NCI-H1436 treated with DMSO at 0.1 percent for 48 hours (cell line): ENCODE results near the gene MLST8.

Experiments
- DNase-seq: peaks from one replicate; lab custom pipeline; 2025; lab: John Stamatoyannopoulos, UW

Gene MLST8

DNA sequence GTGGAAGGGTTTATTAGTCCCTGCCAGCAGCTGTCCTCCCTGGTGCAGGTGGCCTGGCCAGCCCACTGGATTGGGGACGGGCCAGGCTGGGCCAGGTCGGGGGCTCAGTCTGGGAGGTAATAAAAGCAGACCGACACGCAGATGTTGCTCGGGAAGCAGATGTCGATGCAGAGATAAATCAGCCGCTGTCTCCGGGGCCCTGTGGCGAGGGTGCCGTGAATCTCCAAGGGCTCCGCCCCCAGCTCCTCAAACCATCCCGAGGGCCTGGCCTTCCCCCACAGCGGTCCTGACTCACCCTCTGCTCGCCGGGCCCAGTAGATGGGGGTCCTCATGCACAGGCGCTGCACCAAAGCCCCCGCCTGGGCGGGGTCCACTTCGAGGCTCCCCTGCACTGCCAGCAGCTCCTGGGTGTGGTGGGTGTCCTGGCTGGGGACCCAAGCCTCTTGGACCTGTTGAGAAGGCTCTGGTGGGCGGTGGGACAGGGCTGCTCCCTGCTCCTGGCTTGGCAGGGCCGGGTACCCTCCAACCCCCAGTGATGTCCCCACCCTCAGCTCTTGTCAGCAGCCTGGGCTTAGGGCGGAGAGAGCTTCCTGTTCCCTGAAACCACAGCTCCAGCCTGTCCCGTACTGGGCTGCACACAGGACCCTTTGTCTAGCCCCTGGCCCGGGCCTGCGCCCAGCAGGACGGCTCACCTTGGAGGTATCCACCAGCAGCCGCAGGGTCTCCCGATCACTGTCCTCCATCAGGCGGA, 4.2 kb downstream of the MLST8 start:
- DNase-seq, result no peak

DNA sequence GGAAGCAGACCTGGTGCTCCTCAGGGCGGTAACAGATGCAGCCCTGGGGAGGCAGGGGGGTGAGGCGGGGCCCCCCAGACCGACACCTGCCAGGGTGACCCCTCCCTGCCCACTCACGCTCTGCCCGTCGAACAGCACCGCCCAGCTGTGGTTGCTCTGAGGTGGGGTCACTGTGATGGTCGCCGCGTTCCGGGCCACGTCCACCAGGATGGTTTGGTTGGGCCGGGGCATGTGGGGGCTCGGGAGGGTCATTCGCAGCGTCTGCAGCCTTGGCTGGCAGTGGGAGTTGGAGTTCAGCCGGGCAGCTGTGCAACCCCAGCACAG, 4.7 kb downstream of the MLST8 start:
- no peak for DNase-seq

DNA sequence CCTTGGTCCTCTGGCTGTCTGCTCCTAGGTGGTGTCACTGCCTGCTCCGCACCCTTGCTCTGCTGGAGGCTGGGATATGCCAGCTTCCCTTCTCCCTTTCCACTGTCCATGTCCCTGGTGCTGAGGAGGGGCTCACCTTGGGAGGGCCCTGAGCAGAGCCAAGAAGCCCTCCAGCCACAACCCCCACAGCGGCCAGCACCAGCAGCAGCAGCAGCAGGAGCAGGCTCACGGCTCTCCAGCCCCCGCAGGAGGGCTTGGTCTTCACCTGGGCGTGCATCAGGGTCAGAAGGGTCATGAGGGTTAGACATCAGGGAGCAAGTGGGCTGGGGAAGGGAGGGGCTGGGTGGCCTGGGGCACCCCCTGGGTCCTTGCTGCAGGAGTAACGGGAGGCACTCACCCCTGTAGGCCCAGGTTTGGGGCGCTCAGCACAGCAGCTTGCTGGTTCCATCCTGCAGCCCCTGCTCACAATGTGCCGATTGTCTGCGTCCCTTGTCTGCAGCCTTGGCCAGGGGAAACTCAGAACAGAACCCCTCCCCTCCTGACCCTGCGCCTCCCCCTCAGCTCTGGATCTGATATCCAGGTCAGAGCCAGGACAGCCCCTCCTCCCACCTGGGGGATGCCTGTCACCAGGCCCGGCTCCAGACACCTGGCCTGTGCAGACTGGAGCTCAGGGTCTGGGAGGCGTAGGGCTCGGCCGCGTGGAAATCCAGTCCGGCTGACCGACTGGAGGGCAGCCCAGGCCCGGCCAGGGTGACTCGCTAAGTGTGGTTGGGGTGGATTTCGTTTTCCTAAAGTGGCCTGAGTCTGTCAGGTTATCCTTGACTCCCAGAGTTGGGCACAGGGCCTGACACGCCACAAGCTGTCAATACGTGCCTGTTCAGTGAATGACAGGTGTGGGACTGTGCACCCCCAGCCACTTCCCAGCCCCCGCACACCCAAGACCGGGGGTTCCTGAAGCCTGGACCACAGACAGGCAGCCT, 5.4 kb downstream of the MLST8 start, which contains the start of gene BRICD5:
Gene BRICD5, minus strand, starts transcription at position 478 of the 980 bp plus-strand sequence. Its CDS starts 30 bp downstream, at position 448.
- DNase-seq, result no peak

DNA sequence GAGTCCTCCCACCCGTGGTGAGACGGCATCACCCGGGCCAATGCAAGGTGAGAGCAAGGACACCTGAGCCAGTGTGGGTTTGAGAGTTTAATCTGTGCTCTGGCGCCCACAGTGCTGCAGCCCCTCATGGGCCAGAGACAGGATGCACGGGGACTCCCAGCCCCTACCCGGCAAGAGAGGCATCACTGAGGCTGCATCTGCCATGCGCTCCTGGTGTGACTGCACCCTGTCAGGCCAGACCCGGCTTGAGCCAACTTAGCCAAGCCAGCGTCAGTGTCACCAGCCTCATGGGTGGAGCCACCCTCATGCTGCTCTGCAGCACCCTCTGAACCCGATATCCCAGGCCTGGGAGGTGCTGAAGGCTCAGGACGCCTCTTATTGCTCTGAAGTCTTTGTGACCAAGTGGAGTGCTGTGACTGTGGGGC, 6.7 kb downstream of the MLST8 start:
- no peak for DNase-seq

DNA sequence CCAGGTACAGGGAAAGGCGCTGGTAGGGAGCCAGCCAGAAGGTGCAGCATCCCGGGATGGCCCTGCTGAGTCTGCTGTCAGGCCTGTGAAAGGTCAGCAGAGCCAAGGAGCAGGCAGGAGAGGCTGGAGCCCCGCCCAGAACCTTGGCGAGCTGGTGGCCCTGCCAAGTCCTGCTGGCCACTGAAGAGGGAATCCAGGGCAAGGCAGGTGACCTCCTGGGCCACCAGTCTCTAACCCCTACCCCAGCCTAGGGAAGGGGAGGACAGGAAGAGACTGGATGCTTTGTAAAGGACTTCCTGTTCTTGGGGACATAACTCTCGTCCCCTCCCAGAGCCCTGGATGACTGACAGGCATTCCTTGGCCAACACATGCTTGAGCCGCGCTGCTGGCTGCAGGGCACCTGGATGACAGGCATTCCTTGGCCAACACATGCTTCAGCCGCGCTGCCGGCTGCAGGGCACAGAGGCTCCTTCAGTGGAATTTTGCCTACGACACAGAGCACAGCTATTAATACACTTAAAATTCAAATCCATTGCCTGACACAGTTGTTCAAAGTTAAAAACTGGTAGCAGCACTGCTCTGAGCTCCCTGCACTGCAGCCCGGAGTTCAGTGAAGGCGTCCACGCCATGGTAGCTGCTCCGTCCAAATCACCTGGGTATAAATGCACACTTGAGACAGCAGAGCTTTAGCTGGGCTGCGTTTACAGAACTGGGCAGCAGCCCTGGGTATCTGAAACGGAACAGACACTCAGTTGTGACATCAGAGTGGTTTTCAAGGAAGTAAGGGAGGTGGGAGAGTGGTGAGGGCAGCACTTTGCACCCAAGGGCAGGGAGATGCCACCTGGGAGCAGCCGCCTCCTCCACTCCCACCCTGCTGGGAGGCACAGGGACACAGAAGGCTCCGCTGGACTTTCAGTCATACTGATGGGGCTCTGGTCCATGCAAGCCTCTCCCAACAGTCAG, 7.4 kb downstream of the MLST8 start:
- DNase-seq, result no peak

DNA sequence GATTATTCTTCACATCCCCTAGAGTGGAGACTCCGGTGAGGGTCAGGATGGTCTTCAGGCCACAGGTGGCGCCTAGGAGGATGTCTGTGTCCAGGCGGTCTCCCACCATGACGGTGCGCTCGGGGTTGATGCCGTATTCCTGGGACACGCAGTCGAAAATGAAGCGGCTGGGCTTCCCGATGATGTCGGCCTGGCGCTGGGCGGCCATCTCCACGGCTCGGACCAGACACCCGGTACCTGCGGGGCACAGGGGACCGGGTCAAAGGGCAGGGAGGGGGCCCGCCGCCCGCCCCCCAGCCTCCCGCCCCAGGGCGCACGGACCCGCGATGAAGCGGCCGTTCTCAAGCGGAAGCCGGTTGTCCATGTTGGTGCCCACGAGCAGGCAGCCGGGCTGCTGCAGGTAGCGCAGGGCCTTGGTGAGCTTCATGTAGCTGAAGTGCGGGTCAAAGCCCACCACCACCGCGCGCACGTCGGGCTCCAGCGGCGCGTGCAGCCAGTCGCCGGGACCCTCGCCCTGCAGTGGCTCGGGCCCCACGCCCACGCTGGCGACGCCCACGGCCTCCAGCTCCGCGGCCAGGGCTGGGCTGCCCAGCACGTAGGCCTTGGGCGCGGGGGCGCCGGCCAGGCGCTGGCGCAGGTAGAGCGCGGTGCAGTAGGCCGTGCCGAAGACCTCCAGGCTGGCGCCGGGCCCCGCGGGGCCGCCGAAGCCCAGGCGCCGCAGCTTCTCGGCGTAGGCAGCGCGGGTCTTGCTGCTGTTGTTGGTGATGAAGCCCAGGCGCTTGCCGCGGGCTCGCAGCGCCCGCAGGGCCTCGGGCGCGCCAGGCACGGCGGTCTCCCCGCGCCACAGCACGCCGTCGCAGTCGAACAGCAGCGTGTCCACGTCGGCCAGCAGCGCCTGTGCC, 8.8 kb downstream of the MLST8 start:
- no peak for DNase-seq

DNA sequence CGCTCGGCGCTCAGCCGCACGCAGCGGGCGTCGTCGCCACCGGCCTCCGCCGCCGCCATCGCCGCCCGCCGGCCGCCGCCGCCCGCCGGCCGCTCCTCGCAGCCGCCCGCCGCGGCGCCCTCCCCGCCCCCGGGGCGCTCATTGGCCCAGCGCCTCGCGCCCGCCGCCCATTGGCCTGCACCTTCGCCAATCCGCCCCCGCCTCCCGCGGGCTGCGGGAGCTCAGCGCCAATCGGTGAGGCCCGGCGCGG, 9.4 kb downstream of the MLST8 start, which contains the start of gene PGP:
Gene PGP, minus strand, starts transcription at position 122 of the 250 bp plus-strand sequence. Its CDS starts 63 bp downstream, at position 59.
- no peak for DNase-seq

DNA sequence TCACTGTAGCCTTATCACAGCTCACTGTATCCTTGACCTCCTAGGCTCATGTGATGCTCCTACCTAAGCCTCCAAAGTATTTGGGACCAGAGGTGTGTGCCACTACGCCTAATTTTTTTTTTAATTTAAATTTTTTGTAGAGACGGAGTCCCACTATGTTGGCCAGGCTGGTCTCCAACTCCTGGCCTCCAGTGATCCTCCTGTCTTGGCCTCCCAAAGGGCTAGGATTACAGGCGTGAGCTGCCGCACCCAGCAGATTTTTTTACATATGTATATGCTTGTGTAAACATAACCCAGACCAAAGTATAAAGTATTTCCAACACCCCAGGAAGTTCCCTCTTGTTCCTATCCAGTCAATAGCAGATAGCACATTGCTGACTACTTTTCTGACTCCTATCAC, 11.1 kb downstream of the MLST8 start:
- no peak for DNase-seq

DNA sequence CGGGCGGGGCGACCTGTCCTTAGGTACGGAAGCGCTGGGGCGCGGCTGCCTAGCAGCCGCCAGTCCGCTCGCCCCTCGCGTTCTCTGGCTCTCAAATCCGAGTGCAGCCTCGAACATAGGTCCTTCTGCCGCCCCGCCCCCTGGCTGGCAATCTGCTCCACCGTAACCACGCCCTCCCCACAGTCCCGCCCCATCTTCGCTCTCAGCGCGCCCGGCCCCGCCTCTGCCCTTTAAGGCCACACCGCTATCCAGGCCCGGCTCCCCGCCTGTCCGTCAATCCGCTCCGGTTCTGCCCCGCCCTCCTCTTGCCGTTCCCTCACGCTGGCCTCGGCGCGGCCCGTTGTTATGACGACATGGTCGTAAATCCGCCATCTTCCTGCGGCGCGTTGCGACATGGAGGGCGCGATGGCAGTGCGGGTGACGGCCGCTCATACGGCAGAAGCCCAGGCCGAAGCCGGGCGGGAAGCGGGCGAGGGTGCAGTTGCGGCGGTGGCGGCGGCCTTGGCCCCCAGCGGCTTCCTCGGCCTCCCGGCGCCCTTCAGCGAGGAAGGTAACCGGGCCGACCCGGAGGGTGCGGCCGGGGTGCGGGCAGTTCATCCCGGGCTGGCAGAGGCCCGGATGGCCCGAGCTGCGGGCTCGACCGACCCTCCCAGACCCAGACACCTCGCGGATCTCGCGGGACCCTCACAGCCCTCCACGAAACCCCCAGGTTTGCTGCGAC, 18.1 kb downstream of the MLST8 start, which contains the start of gene E4F1:
Gene E4F1, plus strand, starts transcription at position 371 of the 721 bp plus-strand sequence. Its CDS starts 23 bp downstream, at position 394.
- peak; percentile 91 for DNase-seq

DNA sequence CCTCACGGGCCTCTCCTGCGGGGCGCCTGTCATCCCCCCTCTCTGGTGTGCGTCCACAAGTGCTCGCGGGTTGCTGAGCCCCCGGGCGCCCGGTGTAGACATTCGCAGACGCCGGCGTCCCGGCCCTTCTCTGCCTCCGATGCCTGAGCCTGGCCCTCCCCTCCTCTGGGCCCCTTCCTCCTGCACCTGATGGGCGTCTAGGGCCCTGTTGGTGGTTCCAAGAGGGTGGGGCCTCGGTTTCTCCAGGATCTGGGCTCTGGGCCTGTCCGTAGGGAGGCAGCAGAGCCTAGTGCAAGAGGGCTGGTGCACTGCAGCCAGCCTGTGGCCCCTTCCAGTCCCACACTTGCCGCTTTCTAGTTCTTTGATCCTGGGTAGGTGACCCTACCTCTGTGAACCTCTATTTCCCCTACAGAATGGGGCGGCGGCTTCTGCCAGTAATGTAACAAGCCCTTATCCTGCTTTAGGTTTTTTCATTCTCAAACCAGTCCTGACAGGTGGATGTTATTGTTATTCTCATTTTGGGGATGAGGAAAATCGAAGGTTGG, 18.8 kb downstream of the MLST8 start:
- no peak for DNase-seq

DNA sequence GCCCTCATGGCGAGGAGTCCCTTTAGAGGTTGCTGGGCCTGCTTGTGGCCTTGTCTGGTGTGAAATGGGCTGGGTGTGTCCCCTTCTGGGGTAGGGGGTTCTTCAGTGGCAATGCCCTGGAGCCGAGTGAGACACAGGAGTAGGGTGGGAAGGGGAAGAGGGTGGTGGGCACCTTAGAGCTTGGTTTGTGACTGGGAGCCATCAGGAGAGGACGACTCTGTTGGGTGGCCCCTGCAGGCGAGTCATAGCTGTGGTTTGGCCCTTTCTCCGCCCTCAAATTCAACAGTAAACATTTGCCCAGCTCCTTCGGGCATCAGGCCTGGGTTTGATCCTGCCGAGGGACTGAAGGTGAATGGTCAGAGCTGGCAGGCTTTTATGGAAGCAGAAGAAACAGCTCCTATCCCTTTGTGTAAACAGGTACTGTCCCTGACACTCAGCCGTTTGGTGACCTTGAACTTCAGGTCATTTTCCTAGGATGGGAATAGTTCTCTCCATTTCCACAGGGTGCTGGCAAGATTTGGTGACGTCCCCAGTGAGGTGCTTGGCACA, 21.1 kb downstream of the MLST8 start:
- DNase-seq, result no peak

DNA sequence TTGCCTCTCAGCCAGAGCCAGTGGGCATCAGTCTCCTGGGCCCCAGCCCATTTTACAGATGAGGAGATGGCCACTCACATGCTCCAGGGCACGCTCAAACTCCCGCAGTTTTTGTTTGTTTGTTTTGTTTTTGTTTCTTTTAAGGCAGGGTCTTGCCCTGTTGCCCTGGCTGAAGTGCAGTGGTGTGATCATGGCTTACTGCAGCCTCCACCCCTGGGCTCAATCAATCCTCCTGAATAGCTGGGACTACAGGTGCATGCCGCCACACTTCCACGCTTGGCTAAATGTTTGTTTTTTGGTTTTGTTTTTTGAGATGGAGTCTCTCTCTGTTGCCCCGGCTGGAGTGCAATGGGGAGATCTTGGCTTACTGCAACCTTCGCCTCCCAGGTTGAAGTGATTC, 21.7 kb downstream of the MLST8 start:
- DNase-seq, result no peak

DNA sequence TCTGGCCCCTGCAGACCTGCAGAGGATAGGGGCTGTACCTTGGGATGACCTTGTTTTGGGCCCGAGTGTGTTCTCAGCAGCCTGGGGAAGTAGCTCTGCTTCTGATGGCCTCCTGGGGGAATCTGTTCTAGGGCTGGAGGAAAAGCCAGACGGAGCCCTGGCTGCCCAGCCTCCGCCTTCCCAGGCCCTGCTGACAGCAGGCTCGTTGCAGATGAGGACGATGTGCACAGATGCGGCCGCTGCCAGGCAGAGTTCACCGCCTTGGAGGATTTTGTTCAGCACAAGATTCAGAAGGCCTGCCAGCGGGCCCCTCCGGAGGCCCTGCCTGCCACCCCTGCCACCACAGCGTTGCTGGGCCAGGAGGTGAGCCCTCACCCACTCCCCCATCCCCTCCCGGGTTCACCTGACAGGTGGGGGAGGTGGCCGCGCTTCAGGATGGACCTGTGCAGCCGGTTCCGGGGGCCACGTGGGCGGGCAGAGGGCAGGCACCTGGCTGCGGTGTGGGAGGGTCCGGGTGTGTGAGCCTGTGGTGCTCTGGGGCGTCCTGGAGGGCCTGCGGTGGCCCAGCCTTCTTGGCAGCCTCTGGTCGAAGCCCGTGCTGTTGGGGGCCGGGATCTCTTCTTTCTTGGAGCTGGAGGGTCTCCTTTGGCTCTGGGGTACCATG, 23.0 kb downstream of the MLST8 start:
- no peak for DNase-seq

DNA sequence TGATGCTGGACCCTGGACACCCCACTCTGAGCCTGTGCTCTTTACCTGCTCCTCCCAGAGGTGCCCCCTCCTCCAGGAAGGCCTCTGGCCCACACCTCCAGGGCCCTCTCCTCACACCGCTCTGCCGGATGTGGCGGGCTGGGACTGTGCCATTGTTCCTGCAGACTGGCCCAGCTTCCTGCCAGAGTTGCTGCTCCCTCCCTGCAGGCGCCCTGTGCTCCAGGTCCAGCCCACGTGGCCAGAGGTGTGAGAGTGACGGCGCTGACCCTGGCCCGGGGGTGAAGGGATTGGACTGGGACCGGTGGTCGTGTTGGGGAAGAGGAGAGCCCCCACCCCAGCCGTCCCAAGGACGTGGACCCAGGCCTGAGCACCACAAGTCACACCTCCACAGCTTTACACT, 23.8 kb downstream of the MLST8 start:
- DNase-seq, result no peak

DNA sequence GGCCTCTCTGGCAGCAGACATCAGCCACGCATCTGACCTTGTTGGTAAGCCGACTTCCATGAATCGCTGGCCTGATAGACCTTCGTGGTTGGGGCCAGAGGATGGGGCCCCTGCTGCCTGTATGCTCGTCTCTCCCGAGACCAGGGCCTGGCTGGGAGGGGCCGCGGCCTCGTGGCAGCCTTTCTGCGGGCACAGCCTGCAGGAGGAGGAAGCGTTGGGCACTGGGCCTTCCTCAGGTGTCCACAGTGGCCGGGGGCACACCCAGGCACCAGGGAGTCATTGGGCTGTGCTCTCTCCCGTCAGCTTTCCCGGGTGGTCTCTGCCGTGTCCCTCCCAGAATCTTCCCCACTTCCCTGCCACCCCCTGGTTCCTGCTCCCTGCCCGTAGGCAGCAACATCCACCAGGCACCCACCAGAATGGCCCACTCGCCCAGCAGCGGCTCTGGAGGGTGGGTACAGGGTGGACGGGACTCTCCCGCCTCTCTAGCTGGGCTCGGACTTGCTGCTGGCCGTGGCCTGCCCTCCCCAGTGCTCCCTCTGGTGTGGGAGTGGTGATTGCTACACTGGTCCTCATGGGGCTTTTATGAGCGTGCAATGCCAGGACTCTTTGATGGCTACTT, 24.5 kb downstream of the MLST8 start:
- no peak for DNase-seq

DNA sequence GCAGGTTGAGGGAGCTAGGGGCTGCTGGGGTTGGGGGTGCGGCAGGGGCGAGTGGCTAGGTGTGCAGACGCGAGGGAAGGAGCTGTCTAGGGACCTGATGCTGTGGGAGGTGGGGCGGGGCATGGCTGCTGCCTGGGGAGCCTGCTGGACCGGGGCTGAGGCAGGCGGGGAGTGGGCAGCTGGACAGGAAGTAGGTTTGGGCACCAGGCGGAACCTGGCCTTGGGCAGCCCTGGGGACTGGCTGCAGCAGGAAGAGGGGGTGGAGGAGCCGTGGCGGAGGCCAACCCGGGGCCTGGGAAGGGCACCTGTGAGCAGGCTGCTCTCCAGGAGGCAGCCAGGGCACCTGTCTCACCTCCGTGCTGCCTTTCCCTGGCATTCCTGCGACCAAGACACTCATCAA, 25.1 kb downstream of the MLST8 start:
- DNase-seq, result no peak

DNA sequence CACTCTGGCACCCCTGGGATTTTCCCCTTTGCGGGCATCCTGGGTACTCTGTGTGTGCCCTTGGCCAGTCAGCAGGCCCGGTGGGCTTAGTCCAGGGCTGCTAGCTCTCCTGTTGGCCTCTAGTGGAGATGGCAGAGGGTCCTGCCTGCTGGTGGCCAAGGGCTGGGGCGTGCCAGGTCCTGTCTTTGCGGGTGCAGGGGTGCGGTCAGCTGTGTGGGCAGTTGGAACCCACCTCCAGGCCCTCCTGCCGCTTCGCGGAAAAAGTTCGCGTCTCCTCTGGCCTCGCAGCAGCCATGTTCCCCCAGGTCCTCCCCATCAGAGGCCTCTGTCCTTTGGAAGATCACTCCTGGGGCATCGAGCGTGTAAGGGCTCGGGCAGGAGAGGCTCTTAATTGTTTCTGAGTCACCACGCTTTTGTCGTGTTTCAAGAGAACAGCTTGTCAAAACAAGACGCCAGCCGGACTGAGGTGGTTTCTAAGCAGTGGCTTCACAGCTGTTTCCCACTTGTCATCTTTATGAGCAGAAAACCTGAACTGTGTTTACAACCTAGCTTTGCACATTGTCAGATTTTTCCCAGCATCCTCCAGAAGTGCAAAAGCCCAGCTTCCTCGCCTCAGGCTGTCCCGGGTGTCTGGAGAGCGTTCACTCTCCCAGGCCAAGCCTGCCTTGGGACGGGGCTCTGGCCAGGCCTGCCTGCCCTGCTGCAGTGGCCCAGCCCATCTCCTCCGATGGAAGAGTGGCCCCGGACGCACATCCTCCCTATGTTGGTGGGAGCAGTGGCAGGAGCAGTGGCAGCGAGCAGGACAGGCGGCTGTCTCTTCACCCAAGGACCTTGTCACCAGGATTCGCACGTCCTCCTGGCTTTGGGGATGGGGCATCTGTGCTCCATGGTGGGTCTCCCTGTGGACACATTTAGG, 26.0 kb downstream of the MLST8 start:
- no peak for DNase-seq
